WI38 (cell line): ENCODE measurements around the gene SAPCD2.

Source experiments
- H3K4me3 ChIP-seq: 2 replicates; pipeline ENCODE4 v1.5.1; 2011; ENCODE audit warnings: low read depth, mild to moderate bottlenecking, control low read depth, low read length
- CTCF ChIP-seq: IDR thresholded peaks from 2 replicates; pipeline ENCODE4 v1.5.1; 2012; ENCODE audit warnings: low read depth, mild to moderate bottlenecking, control low read depth, low read length

SAPCD2 gene

GRCh38 chr9:137038916-137039315 is 31.4 kb downstream of the SAPCD2 start:
- H3K4me3 ChIP-seq = no peak overlapping the region
- TF ChIP-seq CTCF = no peak

GRCh38 chr9:137037483-137037882 is 32.9 kb downstream of the SAPCD2 start:
- no peak for TF ChIP-seq CTCF
- no peak overlapping the region for H3K4me3 ChIP-seq

GRCh38 chr9:137037035-137037434 is 33.3 kb downstream of the SAPCD2 start:
- no peak overlapping the region for H3K4me3 ChIP-seq
- no peak for TF ChIP-seq CTCF

- no peak overlapping the region for H3K4me3 ChIP-seq
- no peak for TF ChIP-seq CTCF
Measured at GRCh38 chr9:137035937-137036336, 34.4 kb downstream of the SAPCD2 start.

GRCh38 chr9:137035507-137035834 is 34.9 kb downstream of the SAPCD2 start:
- H3K4me3 ChIP-seq = no peak overlapping the region
- no peak for TF ChIP-seq CTCF

- H3K4me3 ChIP-seq = no peak overlapping the region
Measured at GRCh38 chr9:137034709-137035506, 35.4 kb downstream of the SAPCD2 start.

More at GRCh38 chr9:137034709-137035506, 35.4 kb downstream of the SAPCD2 start:
- peak; percentile 90 for TF ChIP-seq CTCF
